ENCODE measurements around the gene LPAR3. TPM values are rescaled to one million over a fixed set of nuclear protein-coding genes. Genes with fewer than 3 reads are reported as not detected.

LPAR3 gene
- total and polyA plus RNA-seq, 2 of the 13 experiments (the other 11 are each of a cell fraction or from before 2014, with no cell fraction given) = not detected

- ATAC-seq = no peak
- no peak for DNase-seq (ENCODE audit: low spot score)
- Histone ChIP-seq H3K27ac (ENCODE audit: extremely low read length, insufficient read depth, low read length) (no peak overlapping the region), H3K4me3 (replicated peaks in 1 of 3; ENCODE audit: insufficient read depth in 1 of 3, low read depth in 2 of 3, low read length in 3 of 3) (no peak overlapping the region), H3K9me3 (ENCODE audit: low read length) (no peaks in the 10 kb centered on the region), H3K79me2 (ENCODE audit: insufficient read depth, low read length) (no peaks in the 10 kb centered on the region), H4K20me1 (ENCODE audit: insufficient read depth, low read length) (no peaks in the 10 kb centered on the region), H2AFZ (ENCODE audit: low read length) (no peak overlapping the region), H3K4me2 (ENCODE audit: low read depth, low read length) (no peak overlapping the region), H3K36me3 (replicated peaks in 1 of 2; ENCODE audit: control insufficient read depth in 1 of 2, insufficient read depth in 2 of 2, low read length in 2 of 2) (no peaks in the 10 kb centered on the region), H3K4me1 (ENCODE audit: insufficient read depth, low read length) (peaks cover 9% of the 10 kb centered on the region), H3K27me3 (ENCODE audit: control insufficient read depth in 1 of 2, insufficient read depth in 2 of 2, low read length in 2 of 2) (no peaks in the 10 kb centered on the region), H3K9ac (ENCODE audit: insufficient read depth, low read depth, low read length) (no peak overlapping the region)
- no TSS peak for BruUV-seq (replicated peaks)
- CTCF ChIA-PET (ENCODE audit: low intra/inter-chr PET ratio, low total read pairs) = no interaction called here
- intact Hi-C loops (cut with micrococcal nuclease; ENCODE audit: unreplicated experiment) = no loop called here
- 17% methylated on average over 7 of the region's 7 CpGs for WGBS (ENCODE audit: low lambda C conversion rate)
- no peak for FAIRE-seq
- POLR2A ChIA-PET = no interaction called here
- no peak for TF ChIP-seq STAT6 (CRISPR knock-in tag; IDR thresholded peaks at IDR 0.05; ENCODE audit: borderline replicate concordance)
- no peak for TF ChIP-seq ETV6 (CRISPR knock-in tag; conservative IDR thresholded peaks at IDR 0.05)
- TF ChIP-seq ATF7 (IDR thresholded peaks at IDR 0.05) = peak; percentile 63; the same call in 1 of the 2 replicates
- TF ChIP-seq ATF7 (CRISPR knock-in tag; IDR thresholded peaks at IDR 0.05) = no peak
- TF ChIP-seq SNAPC2 (CRISPR knock-in tag; IDR thresholded peaks at IDR 0.05) = no peak
- TF ChIP-seq, protein P1, sequence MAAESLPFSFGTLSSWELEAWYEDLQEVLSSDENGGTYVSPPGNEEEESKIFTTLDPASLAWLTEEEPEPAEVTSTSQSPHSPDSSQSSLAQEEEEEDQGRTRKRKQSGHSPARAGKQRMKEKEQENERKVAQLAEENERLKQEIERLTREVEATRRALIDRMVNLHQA (CRISPR knock-in tag; IDR thresholded peaks at IDR 0.05) = no peak
- TF ChIP-seq TCF7 (IDR thresholded peaks at IDR 0.05; ENCODE audit: low read depth) = no peak
- no peak for TF ChIP-seq RARG (CRISPR knock-in tag; IDR thresholded peaks at IDR 0.05; ENCODE audit: low read depth)
- TF ChIP-seq HINFP (CRISPR knock-in tag; IDR thresholded peaks at IDR 0.05; ENCODE audit: low read depth) = no peak
- TF ChIP-seq, protein P2, sequence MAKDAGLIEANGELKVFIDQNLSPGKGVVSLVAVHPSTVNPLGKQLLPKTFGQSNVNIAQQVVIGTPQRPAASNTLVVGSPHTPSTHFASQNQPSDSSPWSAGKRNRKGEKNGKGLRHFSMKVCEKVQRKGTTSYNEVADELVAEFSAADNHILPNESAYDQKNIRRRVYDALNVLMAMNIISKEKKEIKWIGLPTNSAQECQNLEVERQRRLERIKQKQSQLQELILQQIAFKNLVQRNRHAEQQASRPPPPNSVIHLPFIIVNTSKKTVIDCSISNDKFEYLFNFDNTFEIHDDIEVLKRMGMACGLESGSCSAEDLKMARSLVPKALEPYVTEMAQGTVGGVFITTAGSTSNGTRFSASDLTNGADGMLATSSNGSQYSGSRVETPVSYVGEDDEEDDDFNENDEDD (CRISPR knock-in tag; IDR thresholded peaks at IDR 0.05; ENCODE audit: borderline replicate concordance) = no peak
- no peak for TF ChIP-seq ZNF580 (CRISPR knock-in tag; IDR thresholded peaks at IDR 0.05; ENCODE audit: borderline replicate concordance, low read depth)
- TF ChIP-seq CREB1 (IDR thresholded peaks at IDR 0.05) = 0 out of 2 replicates have a peak, but pooled peaks have one; percentile 6
- TF ChIP-seq CREB1 (CRISPR knock-in tag; IDR thresholded peaks at IDR 0.05) = no peak
- TF ChIP-seq ATRX (CRISPR knock-in tag; IDR thresholded peaks at IDR 0.05; ENCODE audit: borderline replicate concordance) = no peak
- no peak for TF ChIP-seq REPIN1 (CRISPR knock-in tag; IDR thresholded peaks at IDR 0.05; ENCODE audit: borderline replicate concordance, low read depth)
- TF ChIP-seq ZNF547 (CRISPR knock-in tag; IDR thresholded peaks at IDR 0.05) = no peak
- no peak for TF ChIP-seq PRPF4 (IDR thresholded peaks at IDR 0.05; ENCODE audit: low read depth, low read length, poor library complexity, severe bottlenecking)
- in situ Hi-C loops (cut with HindIII; ENCODE audit: extremely low pct_ligation_motif_present, low pct_unique_long_range_greater_than_20kb) = no loop called here
These were observed 92.6 kb downstream of the LPAR3 start for GRCh38 chr1:84800090-84801073.

Measured in HepG2 (cell line).